ENCODE data around the gene EGLN3. TPM values are rescaled to one million over a fixed set of nuclear protein-coding genes. Genes with fewer than 3 reads are reported as not detected.
A peak's percentile ranks its signal among the peaks of the same experiment; 100 is the strongest.

EGLN3 gene
- total and polyA plus RNA-seq, 2 of the 13 experiments (the other 11 are each of a cell fraction or from before 2014, with no cell fraction given), result 0.18 to 27.3 TPM

- TF ChIP-seq RORA (CRISPR knock-in tag; IDR thresholded peaks at IDR 0.05), result 0 out of 2 replicates have a peak, but pooled peaks have one; percentile 27
- TF ChIP-seq HIC2 (CRISPR knock-in tag; IDR thresholded peaks at IDR 0.05; ENCODE audit: low read depth), result peak; percentile 36; the same call in 1 of the 2 replicates
- no peak for TF ChIP-seq ZNF382 (CRISPR knock-in tag; IDR thresholded peaks at IDR 0.05; ENCODE audit: borderline replicate concordance)
- TF ChIP-seq PHF21A (CRISPR knock-in tag; IDR thresholded peaks at IDR 0.05), result peak; percentile 55; the same call in 1 of the 2 replicates
- peak; percentile 85; the same call in 1 of the 2 replicates for TF ChIP-seq WIZ (CRISPR knock-in tag; IDR thresholded peaks at IDR 0.05)
- TF ChIP-seq BCL6 (CRISPR knock-in tag; IDR thresholded peaks at IDR 0.05), result peak; percentile 85
- TF ChIP-seq KLF6 (CRISPR knock-in tag; IDR thresholded peaks at IDR 0.05), result 0 out of 2 replicates have a peak, but pooled peaks have one; percentile 58
- no peak for TF ChIP-seq HINFP (CRISPR knock-in tag; IDR thresholded peaks at IDR 0.05; ENCODE audit: low read depth)
- TF ChIP-seq ZBTB40 (IDR thresholded peaks at IDR 0.05), result no peak
- TF ChIP-seq ZBTB40 (CRISPR knock-in tag; IDR thresholded peaks at IDR 0.05), result no peak; the same call in 1 of the 2 replicates
- peak; percentile 97 for TF ChIP-seq ARID5B (CRISPR knock-in tag; IDR thresholded peaks at IDR 0.05)
- peak; percentile 94; the same call in 1 of the 2 replicates for TF ChIP-seq ZBTB20 (CRISPR knock-in tag; IDR thresholded peaks at IDR 0.05; ENCODE audit: borderline replicate concordance, low read depth)
Observed at GRCh38 chr14:33899723-33900341, 51.0 kb downstream of the EGLN3 start (continued).
